ENCODE data around the gene ZNF117. TPM values are rescaled to one million over a fixed set of nuclear protein-coding genes. Genes with fewer than 3 reads are reported as not detected.
"Not testable (repeated sequence)": the region's sequence is repeated elsewhere in the genome, so short reads cannot be mapped to it uniquely, and the experiment has no call there.

Gene ZNF117
- polyA plus RNA-seq, 3 donors = 24.9 to 58.9 (median 58.3) TPM

- no peak for DNase-seq
These were observed 52.3 kb downstream of the ZNF117 start for GRCh38 chr7:64938540-64938939.

GRCh38 chr7:64934478-64934877 lies 56.4 kb downstream of the ZNF117 start:
- DNase-seq = no peak

GRCh38 chr7:64928252-64929187 lies 62.3 kb downstream of the ZNF117 start:
- DNase-seq = not testable (repeated sequence)

Other genes with a start within 250 kb of the ZNF117 start
- gene ZNF138, start 196.6 kb downstream of the ZNF117 start, polyA plus RNA-seq (ENCODE audit: insufficient read length in 3 of 3) = 10 to 100 TPM; 12.6 to 17.6 (median 17.4) TPM
- 10 to 100 TPM in 2 of 3 donors, 1 to 10 TPM in 1; 7.8 to 10.8 (median 10.4) TPM for gene ZNF273, start 87.8 kb downstream of the ZNF117 start, polyA plus RNA-seq (ENCODE audit: insufficient read length in 3 of 3)
- 10 to 100 TPM; 27.4 to 58.8 (median 48.8) TPM for gene ERV3-1, start 15.7 kb upstream of the ZNF117 start, polyA plus RNA-seq (ENCODE audit: insufficient read length in 3 of 3)